ENCODE results near the gene WTAP.
"Not testable (repeated sequence)": the region's sequence is repeated elsewhere in the genome, so short reads cannot be mapped to it uniquely, and the experiment has no call there.

Gene WTAP

DNA sequence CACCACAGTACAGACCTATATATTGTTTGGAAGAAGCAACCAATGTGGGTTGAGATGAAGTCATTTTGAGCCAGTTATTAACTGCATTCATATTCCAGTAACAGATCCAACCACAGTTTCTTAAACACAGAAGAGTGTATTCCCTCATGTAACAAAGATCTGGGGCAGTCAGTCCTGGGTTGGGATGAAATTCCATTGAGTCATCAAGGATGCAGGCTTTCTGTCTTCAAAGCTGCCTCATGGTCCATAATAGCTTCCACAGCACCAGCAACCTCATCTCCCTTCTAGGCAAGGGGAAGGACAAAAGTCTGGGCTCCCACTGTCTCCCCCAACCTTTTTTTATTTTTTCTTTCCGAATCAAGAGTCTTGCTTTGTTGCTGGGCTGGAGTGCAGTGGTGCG lies 31.3 kb upstream of the WTAP start:
- TF ChIP-seq, protein P1, sequence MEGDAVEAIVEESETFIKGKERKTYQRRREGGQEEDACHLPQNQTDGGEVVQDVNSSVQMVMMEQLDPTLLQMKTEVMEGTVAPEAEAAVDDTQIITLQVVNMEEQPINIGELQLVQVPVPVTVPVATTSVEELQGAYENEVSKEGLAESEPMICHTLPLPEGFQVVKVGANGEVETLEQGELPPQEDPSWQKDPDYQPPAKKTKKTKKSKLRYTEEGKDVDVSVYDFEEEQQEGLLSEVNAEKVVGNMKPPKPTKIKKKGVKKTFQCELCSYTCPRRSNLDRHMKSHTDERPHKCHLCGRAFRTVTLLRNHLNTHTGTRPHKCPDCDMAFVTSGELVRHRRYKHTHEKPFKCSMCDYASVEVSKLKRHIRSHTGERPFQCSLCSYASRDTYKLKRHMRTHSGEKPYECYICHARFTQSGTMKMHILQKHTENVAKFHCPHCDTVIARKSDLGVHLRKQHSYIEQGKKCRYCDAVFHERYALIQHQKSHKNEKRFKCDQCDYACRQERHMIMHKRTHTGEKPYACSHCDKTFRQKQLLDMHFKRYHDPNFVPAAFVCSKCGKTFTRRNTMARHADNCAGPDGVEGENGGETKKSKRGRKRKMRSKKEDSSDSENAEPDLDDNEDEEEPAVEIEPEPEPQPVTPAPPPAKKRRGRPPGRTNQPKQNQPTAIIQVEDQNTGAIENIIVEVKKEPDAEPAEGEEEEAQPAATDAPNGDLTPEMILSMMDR (conservative IDR thresholded peaks at IDR 0.05), result no peak
- H3K27ac ChIP-seq, result no peak overlapping the region

DNA sequence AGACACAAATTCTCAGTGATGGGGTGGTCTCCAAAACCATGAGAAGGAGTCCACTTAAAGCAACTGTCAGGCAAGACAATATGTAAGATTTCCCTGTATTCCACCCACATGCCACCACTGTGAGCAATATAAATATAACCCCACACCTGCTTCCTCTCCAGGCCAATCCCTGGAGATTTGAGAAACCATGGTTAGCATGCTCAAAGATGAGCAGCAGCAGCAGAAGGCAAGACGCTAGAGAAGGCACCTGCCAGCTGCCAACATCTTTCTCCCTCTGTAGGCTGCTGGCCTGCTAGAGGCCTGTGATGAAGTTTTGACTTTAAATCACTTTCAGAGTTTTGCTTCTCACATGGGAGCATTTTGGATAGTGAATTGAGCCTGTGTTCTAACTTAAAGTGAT lies 26.3 kb upstream of the WTAP start:
- H3K27ac ChIP-seq, result no peak overlapping the region
- TF ChIP-seq, protein P1 (conservative IDR thresholded peaks at IDR 0.05), result no peak

DNA sequence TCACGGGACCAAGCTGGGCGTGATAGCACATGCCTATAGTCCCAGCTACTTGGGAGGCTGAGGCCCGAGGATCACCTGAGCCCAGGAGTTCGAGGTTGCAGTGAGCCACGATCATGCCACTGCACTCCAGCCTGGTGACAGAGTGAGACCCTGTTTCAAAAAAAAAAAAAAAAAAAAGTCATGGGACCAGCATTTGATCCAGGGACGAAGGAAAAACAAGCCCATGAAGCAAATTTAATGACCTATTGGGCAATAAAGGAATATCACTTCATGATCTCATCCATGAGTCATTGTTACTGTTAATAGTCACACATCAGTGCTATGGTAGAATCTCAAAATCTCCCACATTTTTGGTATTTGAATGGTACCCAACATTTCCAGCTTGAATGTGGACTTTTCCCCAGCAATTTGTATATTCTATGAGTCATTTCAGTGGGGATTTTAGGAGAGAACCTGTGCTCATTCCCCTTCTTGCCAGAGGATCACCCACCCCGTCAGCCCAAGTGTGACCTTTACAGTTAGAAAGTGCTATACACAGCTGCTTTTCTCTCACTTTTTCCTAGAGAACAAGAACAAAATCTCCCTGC lies 25.8 kb upstream of the WTAP start:
- no peak overlapping the region for H3K27ac ChIP-seq
- TF ChIP-seq, protein P1 (conservative IDR thresholded peaks at IDR 0.05), result no peak

DNA sequence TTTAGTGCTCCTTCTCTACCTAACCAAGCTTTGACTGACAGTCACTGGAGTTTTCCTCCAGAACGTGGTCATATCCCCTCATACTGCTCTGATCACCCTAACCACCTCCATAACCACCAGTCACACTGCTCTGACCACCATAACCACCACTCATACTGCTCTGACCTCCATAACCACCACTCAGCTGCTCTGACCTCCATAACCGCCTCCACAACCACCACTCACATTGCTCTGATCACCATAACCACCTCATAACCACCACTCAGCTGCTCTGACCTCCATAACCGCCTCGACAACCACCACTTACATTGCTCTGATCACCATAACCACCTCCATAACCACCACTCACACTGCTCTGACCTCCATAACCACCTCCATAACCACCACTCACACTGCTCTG lies 16.7 kb upstream of the WTAP start:
- not testable (repeated sequence) for H3K27ac ChIP-seq

DNA sequence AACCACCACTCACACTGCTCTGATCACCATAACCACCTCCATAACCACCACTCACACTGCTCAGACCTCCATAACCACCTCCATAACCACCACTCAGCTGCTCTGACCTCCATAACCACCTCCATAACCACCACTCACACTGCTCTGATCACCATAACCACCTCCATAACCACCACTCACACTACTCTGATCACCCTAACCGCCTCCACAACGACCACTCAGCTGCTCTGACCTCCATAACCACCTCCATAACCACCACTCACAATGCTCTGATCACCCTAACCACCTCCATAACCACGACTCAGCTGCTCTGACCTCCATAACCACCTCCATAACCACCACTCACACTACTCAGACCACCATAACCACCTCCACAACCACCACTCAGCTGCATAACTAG lies 14.9 kb upstream of the WTAP start:
- not testable (repeated sequence) for H3K27ac ChIP-seq

DNA sequence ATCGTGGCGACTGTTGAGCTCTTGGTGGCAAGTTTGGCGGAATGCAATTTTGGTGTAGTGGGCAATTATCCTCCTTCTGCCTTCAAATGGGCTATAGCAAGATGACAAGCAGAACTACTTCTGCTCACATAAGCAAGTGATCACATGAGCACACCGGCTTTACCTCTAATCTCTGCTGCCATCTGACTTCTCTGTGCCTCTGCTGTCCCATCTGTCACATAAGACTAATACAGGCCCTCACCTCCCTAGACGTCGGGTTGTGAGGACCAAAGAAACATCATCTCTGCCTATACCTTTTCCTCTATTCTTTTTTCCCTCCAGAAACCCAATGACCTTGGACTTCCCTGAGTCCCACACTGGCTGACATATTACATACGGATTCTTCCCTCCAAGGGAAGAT lies 13.3 kb upstream of the WTAP start:
- TF ChIP-seq, protein P1 (conservative IDR thresholded peaks at IDR 0.05), result no peak
- no peak overlapping the region for H3K27ac ChIP-seq

DNA sequence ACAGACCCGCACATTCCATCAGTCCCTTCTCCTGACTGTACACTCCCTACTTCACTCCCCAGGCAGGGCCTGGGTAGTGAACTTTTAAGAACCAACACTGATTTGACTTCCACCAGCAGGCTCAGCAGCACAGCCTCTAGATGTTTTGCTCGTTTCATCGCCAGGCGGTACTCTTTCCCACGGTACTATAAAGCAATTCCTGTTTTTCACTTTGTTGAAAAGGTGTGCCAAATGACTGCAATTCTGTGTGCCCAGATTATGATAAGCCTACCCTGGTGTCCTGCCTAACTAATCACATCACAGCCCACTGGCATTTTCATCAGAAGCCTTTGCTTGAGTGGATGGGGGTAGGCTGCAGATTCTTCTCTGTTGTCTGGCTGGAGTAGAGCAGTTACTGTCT lies 12.9 kb upstream of the WTAP start:
- H3K27ac ChIP-seq, result no peak overlapping the region
- TF ChIP-seq, protein P1 (conservative IDR thresholded peaks at IDR 0.05), result no peak

DNA sequence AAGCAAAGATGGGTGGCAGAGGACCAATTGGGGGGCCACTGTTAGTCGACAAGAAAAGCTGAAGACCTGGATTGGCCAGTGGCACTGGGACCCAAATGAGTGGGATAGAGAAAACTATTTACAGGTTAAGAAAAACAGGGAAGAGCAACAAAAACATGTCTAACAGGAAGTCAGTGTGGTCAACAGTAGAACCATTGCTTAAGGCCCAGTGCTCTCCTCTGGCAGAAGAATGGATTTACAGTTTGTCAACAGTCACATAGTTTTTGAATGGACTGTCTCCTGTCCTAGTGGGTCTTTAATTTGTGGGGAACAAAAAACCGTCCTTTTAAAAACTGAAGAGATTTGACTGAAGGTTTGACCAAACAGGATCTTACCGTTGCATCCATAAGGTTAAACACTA lies 12.1 kb upstream of the WTAP start:
- H3K27ac ChIP-seq, result no peak overlapping the region
- TF ChIP-seq, protein P1 (conservative IDR thresholded peaks at IDR 0.05), result no peak

DNA sequence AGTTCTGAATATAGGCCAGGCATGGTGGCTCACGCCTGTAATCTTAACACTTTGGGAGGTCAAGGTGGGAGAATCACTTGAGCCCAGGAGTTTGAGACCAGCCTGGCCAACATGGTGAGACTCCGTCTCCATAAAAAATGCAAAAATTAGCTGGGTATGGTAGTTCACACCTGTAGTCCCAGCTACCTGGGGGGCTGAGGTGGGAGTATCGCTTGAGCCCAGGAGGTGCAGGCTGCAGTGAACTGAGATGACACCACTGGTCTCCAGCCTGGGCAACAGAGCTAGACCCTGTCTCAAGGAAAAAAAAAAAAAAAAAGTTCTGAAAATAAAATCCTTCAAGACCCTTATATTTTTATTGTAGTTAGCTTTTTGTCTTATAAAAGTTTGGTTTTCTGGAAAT lies 11.7 kb upstream of the WTAP start:
- H3K27ac ChIP-seq, result no peak overlapping the region
- TF ChIP-seq, protein P1 (conservative IDR thresholded peaks at IDR 0.05), result no peak

Measured in VCaP (cell line).